RPMI8226 (cell line): ENCODE data around the gene LAMB2.

Experiments used
- DNase-seq: peaks from one replicate; pipeline ENCODE4 v3.0.0-alpha.2; 2015

The LAMB2 gene

GRCh38 chr3:49161197-49161596 is 28.3 kb upstream of the LAMB2 start:
- no peak for DNase-seq

GRCh38 chr3:49158792-49159191 is 25.9 kb upstream of the LAMB2 start:
- no peak for DNase-seq

- DNase-seq, result peak; percentile 72
Measured at GRCh38 chr3:49158103-49158709, 25.4 kb upstream of the LAMB2 start.

- DNase-seq, result no peak
Measured at GRCh38 chr3:49157289-49157688, 24.4 kb upstream of the LAMB2 start.

- DNase-seq, result no peak
Measured at GRCh38 chr3:49153349-49153912, 20.6 kb upstream of the LAMB2 start.

- no peak for DNase-seq
Measured at GRCh38 chr3:49151610-49152009, 18.8 kb upstream of the LAMB2 start.

- no peak for DNase-seq
Measured at GRCh38 chr3:49148159-49148558, 15.3 kb upstream of the LAMB2 start.

- no peak for DNase-seq
Measured at GRCh38 chr3:49140080-49140479, 7.2 kb upstream of the LAMB2 start.

- no peak for DNase-seq
Measured at GRCh38 chr3:49135499-49135898, 2.6 kb upstream of the LAMB2 start.

GRCh38 chr3:49134471-49135265 is 1.8 kb upstream of the LAMB2 start:
- DNase-seq, result no peak

GRCh38 chr3:49133226-49133951 is 539 bp upstream of the LAMB2 start:
- no peak for DNase-seq

- DNase-seq, result no peak
Measured at GRCh38 chr3:49132073-49132436, 795 bp downstream of the LAMB2 start.

- DNase-seq, result no peak
Measured at GRCh38 chr3:49131576-49131975, 1.3 kb downstream of the LAMB2 start.

- DNase-seq, result no peak
Measured at GRCh38 chr3:49131040-49131439, 1.8 kb downstream of the LAMB2 start.

- DNase-seq, result peak; percentile 23
Measured at GRCh38 chr3:49124991-49125670, 7.7 kb downstream of the LAMB2 start.

- no peak for DNase-seq
Measured at GRCh38 chr3:49124203-49124602, 8.6 kb downstream of the LAMB2 start.

- no peak for DNase-seq
Measured at GRCh38 chr3:49123687-49124086, 9.2 kb downstream of the LAMB2 start.

GRCh38 chr3:49122886-49123545 is 9.8 kb downstream of the LAMB2 start:
- DNase-seq, result no peak

GRCh38 chr3:49122451-49122850 is 10.4 kb downstream of the LAMB2 start:
- DNase-seq, result no peak

- DNase-seq, result no peak
Measured at GRCh38 chr3:49122022-49122421, 10.8 kb downstream of the LAMB2 start.

GRCh38 chr3:49121132-49121736 is 11.6 kb downstream of the LAMB2 start:
- DNase-seq, result no peak
